HEK293 (cell line): Measurements from ENCODE around the gene MRPL34.

Experiments
- ELK4 ChIP-seq: IDR thresholded peaks from 2 replicates; pipeline ENCODE4 v1.6.1; 2011; ENCODE audit warnings: mild to moderate bottlenecking, low read depth, low read length, borderline replicate concordance
- KLF8 ChIP-seq: fragments of 450-650 bp; formaldehyde crosslinking; IDR thresholded peaks from 2 replicates; pipeline ENCODE4 v1.5.1; 2016; ENCODE audit warnings: missing biosample characterization, missing genetic modification characterization
- PRDM2 ChIP-seq: fragments of 450-650 bp; formaldehyde crosslinking; IDR thresholded peaks from 2 replicates; pipeline ENCODE4 v1.5.1; 2016; ENCODE audit warnings: missing biosample characterization, missing genetic modification characterization, borderline replicate concordance
- ZBTB6 ChIP-seq: fragments of 450-650 bp; formaldehyde crosslinking; IDR thresholded peaks from 2 replicates; pipeline ENCODE4 v1.5.1; 2017; ENCODE audit warnings: missing biosample characterization, missing genetic modification characterization
- ZFHX2 ChIP-seq: fragments of 450-650 bp; formaldehyde crosslinking; conservative IDR thresholded peaks from 2 replicates; pipeline ENCODE4 v1.5.1; 2016; ENCODE audit warnings: missing biosample characterization, missing genetic modification characterization
- ZNF133 ChIP-seq: fragments of 450-650 bp; formaldehyde crosslinking; IDR thresholded peaks from 2 replicates; pipeline ENCODE4 v1.5.1; 2016; ENCODE audit warnings: missing biosample characterization, missing genetic modification characterization
- ZNF155 ChIP-seq: fragments of 450-650 bp; formaldehyde crosslinking; IDR thresholded peaks from 2 replicates; pipeline ENCODE4 v1.5.1; 2016; ENCODE audit warnings: missing biosample characterization, missing genetic modification characterization
- ZNF221 ChIP-seq: fragments of 450-650 bp; formaldehyde crosslinking; IDR thresholded peaks from 2 replicates; pipeline ENCODE4 v1.5.1; 2017; ENCODE audit warnings: missing biosample characterization, missing genetic modification characterization, borderline replicate concordance
- ZNF24 ChIP-seq: fragments of 450-650 bp; formaldehyde crosslinking; IDR thresholded peaks from 2 replicates; pipeline ENCODE4 v1.5.1; 2016; ENCODE audit warnings: missing biosample characterization, missing genetic modification characterization
- ZNF248 ChIP-seq: fragments of 450-650 bp; formaldehyde crosslinking; IDR thresholded peaks from 2 replicates; pipeline ENCODE4 v1.5.1; 2017; ENCODE audit warnings: missing biosample characterization, missing genetic modification characterization
- ZNF292 ChIP-seq: fragments of 450-650 bp; formaldehyde crosslinking; IDR thresholded peaks from 2 replicates; pipeline ENCODE4 v1.5.1; 2016; ENCODE audit warnings: low read depth, missing biosample characterization, missing genetic modification characterization, borderline replicate concordance
- ZNF302 ChIP-seq: fragments of 450-650 bp; formaldehyde crosslinking; IDR thresholded peaks from 2 replicates; pipeline ENCODE4 v1.5.1; 2016; ENCODE audit warnings: missing biosample characterization, missing genetic modification characterization, low read depth
- ZNF341 ChIP-seq: fragments of 450-650 bp; formaldehyde crosslinking; IDR thresholded peaks from 2 replicates; pipeline ENCODE4; 2016; ENCODE audit warnings: low read depth, missing biosample characterization, missing genetic modification characterization
- ZNF394 ChIP-seq: fragments of 450-650 bp; formaldehyde crosslinking; IDR thresholded peaks from 2 replicates; pipeline ENCODE4 v1.5.1; 2016; ENCODE audit warnings: missing biosample characterization, missing genetic modification characterization, mild to moderate bottlenecking, moderate library complexity, borderline replicate concordance
- ZNF558 ChIP-seq: fragments of 450-650 bp; formaldehyde crosslinking; IDR thresholded peaks from 2 replicates; pipeline ENCODE4 v1.5.1; 2016; ENCODE audit warnings: missing biosample characterization, missing genetic modification characterization
- ZNF610 ChIP-seq: fragments of 450-650 bp; formaldehyde crosslinking; IDR thresholded peaks from 2 replicates; pipeline ENCODE4 v1.5.1; 2016; ENCODE audit warnings: missing biosample characterization, missing genetic modification characterization, borderline replicate concordance
- ZSCAN23 ChIP-seq: fragments of 450-650 bp; formaldehyde crosslinking; IDR thresholded peaks from 2 replicates; pipeline ENCODE4 v1.5.1; 2016; ENCODE audit warnings: missing biosample characterization, missing genetic modification characterization
- TF ChIP-seq, protein P1 (sequence below): fragments of 450-650 bp; IDR thresholded peaks from 2 replicates; pipeline ENCODE4 v1.5.1; 2018; ENCODE audit warnings: missing biosample characterization, mild to moderate bottlenecking, missing genetic modification characterization
- TF ChIP-seq, protein P2 (sequence below): fragments of 450-650 bp; formaldehyde crosslinking; IDR thresholded peaks from 2 replicates; pipeline ENCODE4 v1.5.1; 2016; ENCODE audit warnings: missing biosample characterization, missing genetic modification characterization
- TF ChIP-seq, protein P3 (sequence below): fragments of 450-650 bp; formaldehyde crosslinking; optimal IDR thresholded peaks from 2 replicates; pipeline ENCODE3; 2016; ENCODE audit warnings: missing biosample characterization, mild to moderate bottlenecking, missing genetic modification characterization

MRPL34 gene

DNA sequence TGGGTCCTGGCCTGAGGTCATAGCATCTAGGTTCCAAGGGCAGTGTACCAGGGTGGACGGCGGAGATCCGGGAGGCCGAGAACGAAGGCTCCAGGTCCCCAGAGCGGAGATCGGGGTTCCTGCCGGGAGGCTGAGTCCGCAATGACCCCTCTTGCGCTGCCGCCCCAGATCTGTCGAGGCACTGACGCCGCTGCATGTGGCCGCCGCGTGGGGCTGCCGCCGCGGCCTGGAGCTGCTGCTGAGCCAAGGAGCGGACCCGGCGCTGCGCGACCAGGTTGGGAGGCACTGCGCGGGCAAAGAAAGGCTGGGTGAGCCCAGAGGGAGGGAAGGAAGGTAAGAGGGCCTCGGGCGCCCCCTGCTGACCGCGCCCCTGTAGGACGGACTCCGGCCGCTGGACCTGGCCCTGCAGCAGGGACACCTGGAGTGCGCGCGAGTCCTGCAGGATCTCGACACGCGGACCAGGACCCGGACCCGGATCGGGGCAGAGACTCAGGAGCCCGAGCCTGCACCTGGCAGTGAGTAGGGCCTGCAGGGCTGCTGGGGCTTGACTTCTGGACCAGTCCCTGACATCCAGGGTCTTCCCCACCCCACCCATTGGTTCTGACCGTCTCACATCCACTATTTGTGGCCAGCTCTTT lies 23.1 kb upstream of the MRPL34 start (continued):
- TF ChIP-seq PRDM2 (no peak), ZNF221 (tag by site-specific recombination) (no peak), ZNF302 (tag by site-specific recombination) (no peak), ZNF341 (tag by site-specific recombination) (no peak), ZFHX2 (tag by site-specific recombination) (no peak), ZNF558 (tag by site-specific recombination) (no peak), ZNF610 (tag by site-specific recombination) (no peak; the same call in 1 of the 2 replicates), ZSCAN23 (tag by site-specific recombination) (no peak), ZNF155 (tag by site-specific recombination) (no peak), ZNF133 (tag by site-specific recombination) (no peak), KLF8 (tag by site-specific recombination) (no peak; the same call in 1 of the 2 replicates), ZNF24 (tag by site-specific recombination) (no peak), ZNF292 (no peak), ZNF248 (tag by site-specific recombination) (no peak), ZBTB6 (tag by site-specific recombination) (peak; percentile 27; the same call in 1 of the 2 replicates), ELK4 (no peak), ZNF394 (tag by site-specific recombination) (peak; percentile 83; the same call in 1 of the 2 replicates)
- TF ChIP-seq, protein P1, sequence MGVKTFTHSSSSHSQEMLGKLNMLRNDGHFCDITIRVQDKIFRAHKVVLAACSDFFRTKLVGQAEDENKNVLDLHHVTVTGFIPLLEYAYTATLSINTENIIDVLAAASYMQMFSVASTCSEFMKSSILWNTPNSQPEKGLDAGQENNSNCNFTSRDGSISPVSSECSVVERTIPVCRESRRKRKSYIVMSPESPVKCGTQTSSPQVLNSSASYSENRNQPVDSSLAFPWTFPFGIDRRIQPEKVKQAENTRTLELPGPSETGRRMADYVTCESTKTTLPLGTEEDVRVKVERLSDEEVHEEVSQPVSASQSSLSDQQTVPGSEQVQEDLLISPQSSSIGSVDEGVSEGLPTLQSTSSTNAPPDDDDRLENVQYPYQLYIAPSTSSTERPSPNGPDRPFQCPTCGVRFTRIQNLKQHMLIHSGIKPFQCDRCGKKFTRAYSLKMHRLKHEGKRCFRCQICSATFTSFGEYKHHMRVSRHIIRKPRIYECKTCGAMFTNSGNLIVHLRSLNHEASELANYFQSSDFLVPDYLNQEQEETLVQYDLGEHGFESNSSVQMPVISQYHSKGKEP (tag by site-specific recombination) = no peak
- TF ChIP-seq, protein P2, sequence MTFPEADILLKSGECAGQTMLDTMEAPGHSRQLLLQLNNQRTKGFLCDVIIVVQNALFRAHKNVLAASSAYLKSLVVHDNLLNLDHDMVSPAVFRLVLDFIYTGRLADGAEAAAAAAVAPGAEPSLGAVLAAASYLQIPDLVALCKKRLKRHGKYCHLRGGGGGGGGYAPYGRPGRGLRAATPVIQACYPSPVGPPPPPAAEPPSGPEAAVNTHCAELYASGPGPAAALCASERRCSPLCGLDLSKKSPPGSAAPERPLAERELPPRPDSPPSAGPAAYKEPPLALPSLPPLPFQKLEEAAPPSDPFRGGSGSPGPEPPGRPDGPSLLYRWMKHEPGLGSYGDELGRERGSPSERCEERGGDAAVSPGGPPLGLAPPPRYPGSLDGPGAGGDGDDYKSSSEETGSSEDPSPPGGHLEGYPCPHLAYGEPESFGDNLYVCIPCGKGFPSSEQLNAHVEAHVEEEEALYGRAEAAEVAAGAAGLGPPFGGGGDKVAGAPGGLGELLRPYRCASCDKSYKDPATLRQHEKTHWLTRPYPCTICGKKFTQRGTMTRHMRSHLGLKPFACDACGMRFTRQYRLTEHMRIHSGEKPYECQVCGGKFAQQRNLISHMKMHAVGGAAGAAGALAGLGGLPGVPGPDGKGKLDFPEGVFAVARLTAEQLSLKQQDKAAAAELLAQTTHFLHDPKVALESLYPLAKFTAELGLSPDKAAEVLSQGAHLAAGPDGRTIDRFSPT (tag by site-specific recombination) = peak; percentile 89
- TF ChIP-seq, protein P3, sequence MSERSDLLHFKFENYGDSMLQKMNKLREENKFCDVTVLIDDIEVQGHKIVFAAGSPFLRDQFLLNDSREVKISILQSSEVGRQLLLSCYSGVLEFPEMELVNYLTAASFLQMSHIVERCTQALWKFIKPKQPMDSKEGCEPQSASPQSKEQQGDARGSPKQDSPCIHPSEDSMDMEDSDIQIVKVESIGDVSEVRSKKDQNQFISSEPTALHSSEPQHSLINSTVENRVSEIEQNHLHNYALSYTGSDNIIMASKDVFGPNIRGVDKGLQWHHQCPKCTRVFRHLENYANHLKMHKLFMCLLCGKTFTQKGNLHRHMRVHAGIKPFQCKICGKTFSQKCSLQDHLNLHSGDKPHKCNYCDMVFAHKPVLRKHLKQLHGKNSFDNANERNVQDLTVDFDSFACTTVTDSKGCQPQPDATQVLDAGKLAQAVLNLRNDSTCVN = peak; percentile 77
